Measurements from ENCODE around the gene DAGLA.

Gene DAGLA

GRCh38 chr11:61769946-61770683, 89.9 kb downstream of the DAGLA start:
- Histone ChIP-seq H3K36me3 (ENCODE audit: insufficient read depth, low read length) (no peaks in the 10 kb centered on the region), H3K9me3 (ENCODE audit: low read depth, low read length) (no peaks in the 10 kb centered on the region), H3K9ac (ENCODE audit: insufficient read length) (no peak overlapping the region), H3K27ac (no peak overlapping the region), H3K4me3 (no peak overlapping the region)
- no peak for TF ChIP-seq POLR2AphosphoS5 (IDR thresholded peaks at IDR 0.05; ENCODE audit: borderline replicate concordance, low read depth, low read length)
- no peak for TF ChIP-seq EZH2 (IDR thresholded peaks at IDR 0.05)
- no peak for TF ChIP-seq FOXP2 (optimal IDR thresholded peaks at IDR 0.05; ENCODE audit: control extremely low read depth, extremely low read length, insufficient read depth)
- no peak for DNase-seq (ENCODE audit: low read depth, low spot score)

GRCh38 chr11:61771195-61771894, 91.2 kb downstream of the DAGLA start:
- Histone ChIP-seq H3K9ac (ENCODE audit: insufficient read length) (no peak overlapping the region), H3K4me3 (no peak overlapping the region), H3K36me3 (ENCODE audit: insufficient read depth, low read length) (no peaks in the 10 kb centered on the region), H3K9me3 (ENCODE audit: low read depth, low read length) (no peaks in the 10 kb centered on the region), H3K27ac (no peak overlapping the region)
- DNase-seq (ENCODE audit: low read depth, low spot score) = no peak
- TF ChIP-seq EZH2 (IDR thresholded peaks at IDR 0.05) (no peak), FOXP2 (optimal IDR thresholded peaks at IDR 0.05; ENCODE audit: control extremely low read depth, extremely low read length, insufficient read depth) (no peak), POLR2AphosphoS5 (IDR thresholded peaks at IDR 0.05; ENCODE audit: borderline replicate concordance, low read depth, low read length) (no peak)

GRCh38 chr11:61771985-61772455, 91.8 kb downstream of the DAGLA start:
- TF ChIP-seq EZH2 (IDR thresholded peaks at IDR 0.05) (no peak), POLR2AphosphoS5 (IDR thresholded peaks at IDR 0.05; ENCODE audit: borderline replicate concordance, low read depth, low read length) (no peak), FOXP2 (optimal IDR thresholded peaks at IDR 0.05; ENCODE audit: control extremely low read depth, extremely low read length, insufficient read depth) (no peak)
- no peak overlapping the region for H3K9ac ChIP-seq (ENCODE audit: insufficient read length)

GRCh38 chr11:61773356-61773755, 93.2 kb downstream of the DAGLA start:
- H3K9ac ChIP-seq (ENCODE audit: insufficient read length) = no peak overlapping the region
- no peak for DNase-seq (ENCODE audit: low read depth, low spot score)

More at GRCh38 chr11:61771985-61772455, 91.8 kb downstream of the DAGLA start:
- Histone ChIP-seq H3K27ac (no peak overlapping the region), H3K9me3 (ENCODE audit: low read depth, low read length) (no peaks in the 10 kb centered on the region), H3K36me3 (ENCODE audit: insufficient read depth, low read length) (no peaks in the 10 kb centered on the region), H3K4me3 (no peak overlapping the region)
- DNase-seq (ENCODE audit: low read depth, low spot score) = no peak

GRCh38 chr11:61773809-61774208, 93.6 kb downstream of the DAGLA start:
- TF ChIP-seq POLR2AphosphoS5 (IDR thresholded peaks at IDR 0.05; ENCODE audit: borderline replicate concordance, low read depth, low read length) = no peak
- Histone ChIP-seq H3K4me3 (no peak overlapping the region), H3K9ac (ENCODE audit: insufficient read length) (no peak overlapping the region), H3K27ac (no peak overlapping the region), H3K9me3 (ENCODE audit: low read depth, low read length) (no peaks in the 10 kb centered on the region), H3K36me3 (ENCODE audit: insufficient read depth, low read length) (no peaks in the 10 kb centered on the region)
- DNase-seq (ENCODE audit: low read depth, low spot score) = no peak

More at GRCh38 chr11:61773356-61773755, 93.2 kb downstream of the DAGLA start:
- no peak overlapping the region for H3K27ac ChIP-seq
- H3K9me3 ChIP-seq (ENCODE audit: low read depth, low read length) = no peaks in the 10 kb centered on the region
- H3K36me3 ChIP-seq (ENCODE audit: insufficient read depth, low read length) = no peaks in the 10 kb centered on the region
- TF ChIP-seq EZH2 (IDR thresholded peaks at IDR 0.05) = no peak
- no peak for TF ChIP-seq POLR2AphosphoS5 (IDR thresholded peaks at IDR 0.05; ENCODE audit: borderline replicate concordance, low read depth, low read length)
- TF ChIP-seq FOXP2 (optimal IDR thresholded peaks at IDR 0.05; ENCODE audit: control extremely low read depth, extremely low read length, insufficient read depth) = no peak
- H3K4me3 ChIP-seq = no peak overlapping the region

GRCh38 chr11:61774411-61774810, 94.2 kb downstream of the DAGLA start:
- TF ChIP-seq POLR2AphosphoS5 (IDR thresholded peaks at IDR 0.05; ENCODE audit: borderline replicate concordance, low read depth, low read length) = no peak
- no peak for TF ChIP-seq EZH2 (IDR thresholded peaks at IDR 0.05)
- no peak for TF ChIP-seq FOXP2 (optimal IDR thresholded peaks at IDR 0.05; ENCODE audit: control extremely low read depth, extremely low read length, insufficient read depth)
- Histone ChIP-seq H3K36me3 (ENCODE audit: insufficient read depth, low read length) (no peaks in the 10 kb centered on the region), H3K9ac (ENCODE audit: insufficient read length) (no peak overlapping the region), H3K9me3 (ENCODE audit: low read depth, low read length) (no peaks in the 10 kb centered on the region), H3K4me3 (no peak overlapping the region), H3K27ac (no peak overlapping the region)
- DNase-seq (ENCODE audit: low read depth, low spot score) = no peak

- TF ChIP-seq FOXP2 (optimal IDR thresholded peaks at IDR 0.05; ENCODE audit: control extremely low read depth, extremely low read length, insufficient read depth) (no peak), EZH2 (IDR thresholded peaks at IDR 0.05) (no peak), POLR2AphosphoS5 (IDR thresholded peaks at IDR 0.05; ENCODE audit: borderline replicate concordance, low read depth, low read length) (no peak)
- H3K4me3 ChIP-seq = no peak overlapping the region
- no peak overlapping the region for H3K27ac ChIP-seq
- H3K9me3 ChIP-seq (ENCODE audit: low read depth, low read length) = no peaks in the 10 kb centered on the region
- DNase-seq (ENCODE audit: low read depth, low spot score) = no peak
- no peak overlapping the region for H3K9ac ChIP-seq (ENCODE audit: insufficient read length)
- no peaks in the 10 kb centered on the region for H3K36me3 ChIP-seq (ENCODE audit: insufficient read depth, low read length)
These were observed 94.9 kb downstream of the DAGLA start for GRCh38 chr11:61775106-61775505.

GRCh38 chr11:61775606-61776554, 95.7 kb downstream of the DAGLA start:
- H3K27ac ChIP-seq = no peak overlapping the region
- TF ChIP-seq FOXP2 (optimal IDR thresholded peaks at IDR 0.05; ENCODE audit: control extremely low read depth, extremely low read length, insufficient read depth) (no peak), EZH2 (IDR thresholded peaks at IDR 0.05) (no peak), POLR2AphosphoS5 (IDR thresholded peaks at IDR 0.05; ENCODE audit: borderline replicate concordance, low read depth, low read length) (no peak)
- no peak overlapping the region for H3K4me3 ChIP-seq
- no peak for DNase-seq (ENCODE audit: low read depth, low spot score)
- H3K9me3 ChIP-seq (ENCODE audit: low read depth, low read length) = no peaks in the 10 kb centered on the region
- H3K36me3 ChIP-seq (ENCODE audit: insufficient read depth, low read length) = no peaks in the 10 kb centered on the region
- no peak overlapping the region for H3K9ac ChIP-seq (ENCODE audit: insufficient read length)

Data from SK-N-MC (cell line).